AG04450 (cell line): ENCODE results near the gene GPS1. TPM values are rescaled to one million over a fixed set of nuclear protein-coding genes. Genes with fewer than 3 reads are reported as not detected.

ENCODE experiments used
- CTCF ChIA-PET: fragments of 300-600, 350-600 bp; formaldehyde crosslinking; extraction: SDS; loops from one replicate; lab custom pipeline; 2022; ENCODE audit warnings: antibody characterized with exemption, inconsistent platforms; lab: Charles Lee
- POLR2A ChIA-PET: fragments of 350-600 bp; formaldehyde crosslinking; extraction: SDS; loops from one replicate; lab custom pipeline; 2021; ENCODE audit warnings: antibody characterized with exemption, inconsistent platforms; lab: Yijun Ruan, JAX
- DNase-seq: peaks from one replicate; pipeline ENCODE4 v3.0.0-alpha.2; 2011; ENCODE audit warnings: low read depth, low spot score
- H3K27ac ChIP-seq: one replicate; pipeline ENCODE4 v1.5.1; 2012; ENCODE audit warnings: low read depth, low read length, control low read depth
- H3K27me3 ChIP-seq: one replicate; pipeline ENCODE4 v1.6.0; 2012; ENCODE audit warnings: low read length; ENCODE audit not compliant: control insufficient read depth, insufficient read depth
- H3K4me3 ChIP-seq: 2 replicates; pipeline ENCODE4 v1.5.1; 2011; ENCODE audit warnings: mild to moderate bottlenecking, low read depth, low read length, control low read depth
- H3K9me3 ChIP-seq: 2 replicates; pipeline ENCODE4 v1.5.1; 2012; ENCODE audit warnings: low read length; ENCODE audit not compliant: control insufficient read depth, insufficient read depth
- CTCF ChIP-seq: IDR thresholded peaks from 2 replicates; pipeline ENCODE4 v1.5.1; 2011; ENCODE audit warnings: low read depth, low read length, control low read depth, inconsistent platforms
- polyA plus RNA-seq: library from polyadenylated mRNA; depleted of rRNA; stranded (reverse); fragments of >200 nt; gene quantifications from 2 replicates; pipeline ENCODE4 v1.2.3, GENCODE V29; 2011

The GPS1 gene
- polyA plus RNA-seq, 1 experiment, result 63.1 TPM

GRCh38 chr17:82030470-82031302 lies 21.0 kb upstream of the GPS1 start:
- CTCF ChIA-PET, result interaction anchor here (0.5 to 1.9 kb wide), 16 partner anchors 8 to 227 kb away, joined by 3 to 21 read pairs (median 4); no protein-coding TSS in a partner anchor
- peak overlapping the region; percentile 56 for H3K4me3 ChIP-seq
- TF ChIP-seq CTCF, result peak; percentile 58
- H3K27ac ChIP-seq, result peak overlapping the region; percentile 52
- DNase-seq, result peak; percentile 51
- H3K27me3 ChIP-seq, result no peaks in the 10 kb centered on the region
- POLR2A ChIA-PET, result interaction anchor here (0.7 kb wide), 1 partner anchor 67 kb away, joined by 3 read pairs; the partner anchor contains the start of gene FASN
- no peaks in the 10 kb centered on the region; the same call in 1 of the 2 replicates for H3K9me3 ChIP-seq

GRCh38 chr17:82031303-82031884 lies 20.3 kb upstream of the GPS1 start, which contains the start of gene RAC3:
Gene RAC3 (plus strand): TSS chr17:82031678. CDS start chr17:82031762, 84 bp downstream.
- peak within 1 kb of the TSS; percentile 57 for H3K4me3 ChIP-seq
- CTCF ChIA-PET, result interaction anchor here (1.5 to 1.9 kb wide), 2 partner anchors 12 to 124 kb away, joined by 4 to 21 read pairs; no protein-coding TSS in a partner anchor
- POLR2A ChIA-PET, result interaction anchor here (1.1 kb wide), 1 partner anchor 50 kb away, joined by 3 read pairs; no protein-coding TSS in a partner anchor
- no peaks in the 10 kb centered on the region for H3K27me3 ChIP-seq
- no peaks in the 10 kb centered on the region; the same call in 1 of the 2 replicates for H3K9me3 ChIP-seq
- peak within 1 kb of the TSS; percentile 52 for H3K27ac ChIP-seq
- no peak for DNase-seq
- no peak for TF ChIP-seq CTCF

- H3K27me3 ChIP-seq, result no peaks in the 10 kb centered on the region
- H3K9me3 ChIP-seq, result no peaks in the 10 kb centered on the region; the same call in 1 of the 2 replicates
- DNase-seq, result no peak
- no peak overlapping the region for H3K27ac ChIP-seq
- no peak for TF ChIP-seq CTCF
- H3K4me3 ChIP-seq, result peak overlapping the region; percentile 57
- ChIA-PET CTCF (interaction anchor here (0.5 kb wide), 1 partner anchor 92 kb away, joined by 5 read pairs; no protein-coding TSS in a partner anchor), POLR2A (interaction anchor here (1.1 kb wide), 1 partner anchor 49 kb away, joined by 3 read pairs; no protein-coding TSS in a partner anchor)
These were observed 19.6 kb upstream of the GPS1 start for GRCh38 chr17:82031885-82032627.

- POLR2A ChIA-PET, result no interaction called here
- no peak for DNase-seq
- Histone ChIP-seq H3K4me3 (no peak overlapping the region), H3K27ac (no peak overlapping the region), H3K9me3 (no peaks in the 10 kb centered on the region; the same call in 1 of the 2 replicates), H3K27me3 (no peaks in the 10 kb centered on the region)
- no peak for TF ChIP-seq CTCF
- CTCF ChIA-PET, result no interaction called here
These were observed 18.2 kb upstream of the GPS1 start for GRCh38 chr17:82033359-82034085.
